ENCODE measurements around the gene PRICKLE4.

The PRICKLE4 gene

DNA sequence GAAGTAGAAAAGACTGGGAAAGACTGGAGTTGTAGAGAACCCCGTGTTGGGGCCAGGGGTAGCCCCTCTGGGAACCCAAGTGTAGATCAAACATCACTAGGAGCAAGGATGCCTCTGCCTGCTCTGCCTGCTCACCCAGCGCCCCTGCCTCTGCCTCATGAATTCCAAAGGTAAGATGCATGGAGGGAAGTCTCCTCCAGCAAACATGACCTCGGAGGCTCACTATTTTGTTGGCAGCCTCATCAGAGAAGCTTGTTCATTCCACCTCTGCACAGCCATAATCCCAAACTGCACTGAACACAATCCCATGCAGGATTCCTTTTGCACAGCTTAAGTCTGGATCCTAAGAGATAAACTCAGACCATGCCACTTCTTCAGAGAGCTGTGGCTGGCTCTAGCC is 5.7 kb upstream of the PRICKLE4 start:
- no peak for DNase-seq

DNA sequence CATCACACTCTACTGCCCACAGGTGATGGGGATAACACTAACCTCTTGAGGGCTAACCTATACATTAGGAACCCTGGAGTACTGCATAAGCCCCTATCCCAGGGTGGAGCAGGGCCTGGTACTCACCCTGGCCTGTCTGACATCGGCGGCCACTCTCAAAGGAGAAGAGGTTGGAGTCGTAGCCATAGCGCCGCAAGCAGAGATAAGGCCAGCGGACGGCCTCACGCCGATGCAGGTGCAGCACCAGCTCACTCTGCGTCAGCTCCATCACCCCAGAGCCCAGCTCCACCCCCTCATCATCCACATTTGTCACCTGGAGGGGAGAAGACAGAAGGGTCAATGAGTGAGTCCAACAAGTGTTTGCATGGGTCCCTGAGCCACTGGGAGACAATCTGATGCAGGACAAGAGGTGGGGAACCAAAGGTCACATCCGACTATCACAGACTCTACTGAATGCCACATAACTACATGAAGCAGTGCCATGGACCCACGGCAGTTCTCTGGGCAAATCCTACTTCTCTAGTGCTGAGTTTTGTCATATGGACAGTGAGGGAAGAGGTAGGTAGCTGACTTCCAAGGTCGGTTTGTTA is 5.2 kb upstream of the PRICKLE4 start:
- no peak for DNase-seq

DNA sequence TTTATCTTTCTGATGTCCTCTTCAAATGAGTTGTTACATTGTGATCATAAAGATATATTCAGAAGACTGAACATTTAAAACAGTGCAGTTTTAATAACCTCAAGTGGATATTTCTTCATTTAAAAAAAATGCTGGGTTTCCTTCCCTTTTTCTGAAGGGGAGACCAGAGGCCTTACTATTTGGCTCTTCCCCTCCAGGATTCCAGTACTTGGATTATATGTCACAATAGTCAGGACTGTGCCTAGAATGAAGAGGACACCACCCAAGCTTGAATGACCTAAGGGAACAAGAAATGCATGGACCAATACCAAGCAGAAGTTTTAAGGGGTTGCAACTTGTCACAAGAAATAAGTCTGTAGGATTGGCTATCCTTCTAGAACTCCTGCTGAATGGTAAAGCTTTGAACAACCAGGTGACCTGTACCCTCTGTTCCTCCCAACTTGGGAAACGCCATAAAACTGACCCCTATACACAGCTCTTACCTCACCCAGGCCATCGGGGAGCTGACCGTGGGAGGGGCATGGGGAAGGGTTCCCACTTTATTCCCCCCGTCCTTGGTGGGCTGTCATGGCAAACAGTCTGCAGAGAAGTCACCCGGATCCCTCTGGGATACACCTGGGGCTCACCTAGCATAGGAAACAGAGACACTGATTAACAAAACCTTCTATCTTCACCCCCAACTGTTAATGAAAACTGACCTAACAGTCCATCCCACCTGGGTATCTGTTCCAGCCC is 2.9 kb upstream of the PRICKLE4 start:
- no peak for DNase-seq

DNA sequence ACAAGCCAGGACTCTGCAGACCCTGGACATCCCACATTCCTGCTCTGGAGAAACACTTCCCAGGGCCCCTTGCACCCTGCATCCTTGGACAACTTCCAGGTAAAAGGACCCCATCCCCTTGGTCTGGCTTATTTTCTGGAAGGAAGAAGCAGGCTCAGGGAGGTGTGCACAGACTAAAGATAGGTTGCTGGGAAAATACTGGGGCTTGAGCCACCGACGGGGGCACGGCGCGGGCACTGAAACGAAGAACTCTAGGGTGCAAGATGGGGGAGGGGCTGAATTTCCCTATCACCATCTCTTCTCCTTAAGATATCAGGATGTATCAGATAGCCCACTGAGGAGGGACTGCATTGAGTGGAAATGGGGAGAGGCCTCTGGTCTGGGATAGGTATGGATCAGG is 1.7 kb upstream of the PRICKLE4 start:
- no peak for DNase-seq

DNA sequence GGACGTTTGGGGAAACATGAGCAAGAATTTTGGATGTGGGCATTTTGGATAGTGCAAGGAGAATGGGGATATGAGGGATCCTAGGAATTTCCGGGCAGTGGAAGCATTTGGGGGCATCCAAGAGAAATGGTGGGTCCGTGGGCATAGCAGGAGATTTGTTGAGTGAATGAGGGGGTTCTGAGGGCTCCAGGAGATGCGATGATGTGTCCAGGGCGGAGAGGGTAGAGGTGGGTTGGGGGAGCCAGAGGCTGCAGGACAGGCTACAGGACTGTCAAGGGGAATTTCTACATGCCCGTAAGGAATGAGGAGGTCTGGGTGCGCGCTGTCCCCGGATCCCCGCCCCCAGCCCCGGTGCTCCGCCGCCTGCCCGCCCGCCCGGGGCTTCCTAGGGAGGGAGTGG is 1.2 kb upstream of the PRICKLE4 start:
- no peak for DNase-seq

DNA sequence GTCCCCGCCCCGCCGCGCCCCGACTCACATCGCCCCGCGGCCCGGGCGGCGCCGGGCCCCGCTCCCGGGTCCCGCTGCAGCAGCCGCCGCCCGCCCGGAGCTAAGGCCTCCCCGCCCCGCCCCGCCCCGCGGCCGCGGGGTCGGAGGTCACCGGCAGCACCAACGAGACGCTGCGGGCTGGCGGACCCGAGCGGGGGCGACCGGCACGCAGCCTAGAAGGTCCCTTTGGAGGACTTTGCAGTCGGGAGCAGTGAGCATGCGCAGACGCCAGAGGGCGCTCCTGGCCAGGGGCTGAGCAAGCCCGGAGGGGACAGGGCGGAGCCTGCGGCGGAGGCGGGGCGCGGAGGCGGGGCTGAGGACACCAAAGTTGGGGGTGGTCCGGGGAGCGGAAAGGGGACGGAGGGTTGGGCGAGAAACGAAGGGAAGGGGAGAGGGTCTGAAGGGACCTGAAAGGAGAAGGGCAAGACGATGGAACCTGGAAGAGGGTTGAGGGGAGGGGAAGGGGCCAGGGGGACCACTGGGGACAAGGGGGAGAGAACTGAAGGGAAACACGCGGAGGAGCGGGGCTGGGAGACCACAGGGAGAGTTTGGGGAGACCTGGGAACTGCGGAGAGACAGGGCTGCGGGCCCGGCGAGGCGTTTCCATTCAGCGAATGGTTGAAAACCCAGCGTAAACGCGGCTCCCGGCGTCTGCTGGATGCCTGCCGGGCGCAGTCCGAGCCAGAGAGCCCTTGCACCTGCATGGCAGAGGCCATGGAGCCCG is 613 bp upstream of the PRICKLE4 start, which contains the start of gene FRS3:
FRS3 (minus strand) TSS at position 113 of the 763 bp plus-strand sequence. CDS start 2,913 bp downstream, outside the sequence.
- DNase-seq, result peak; percentile 74 to 88

DNA sequence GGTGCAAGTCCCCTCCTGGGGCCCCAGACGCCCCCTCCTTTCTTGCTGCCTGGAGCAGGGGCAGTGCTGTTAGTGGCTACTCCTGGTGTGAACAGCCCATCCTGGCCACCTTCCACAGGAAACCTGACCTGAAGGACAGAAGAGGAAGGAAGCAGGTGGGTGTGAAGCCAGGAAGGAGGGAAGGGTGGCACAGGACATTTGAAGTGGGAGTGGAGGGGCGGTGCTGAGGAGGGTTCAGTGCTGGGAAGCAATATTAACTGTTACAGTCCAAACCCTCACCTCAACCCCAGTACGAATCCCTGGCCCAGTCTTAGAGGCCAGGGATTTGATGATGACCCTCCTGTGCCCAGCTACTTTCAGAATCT is 766 bp downstream of the PRICKLE4 start:
- no peak for DNase-seq

DNA sequence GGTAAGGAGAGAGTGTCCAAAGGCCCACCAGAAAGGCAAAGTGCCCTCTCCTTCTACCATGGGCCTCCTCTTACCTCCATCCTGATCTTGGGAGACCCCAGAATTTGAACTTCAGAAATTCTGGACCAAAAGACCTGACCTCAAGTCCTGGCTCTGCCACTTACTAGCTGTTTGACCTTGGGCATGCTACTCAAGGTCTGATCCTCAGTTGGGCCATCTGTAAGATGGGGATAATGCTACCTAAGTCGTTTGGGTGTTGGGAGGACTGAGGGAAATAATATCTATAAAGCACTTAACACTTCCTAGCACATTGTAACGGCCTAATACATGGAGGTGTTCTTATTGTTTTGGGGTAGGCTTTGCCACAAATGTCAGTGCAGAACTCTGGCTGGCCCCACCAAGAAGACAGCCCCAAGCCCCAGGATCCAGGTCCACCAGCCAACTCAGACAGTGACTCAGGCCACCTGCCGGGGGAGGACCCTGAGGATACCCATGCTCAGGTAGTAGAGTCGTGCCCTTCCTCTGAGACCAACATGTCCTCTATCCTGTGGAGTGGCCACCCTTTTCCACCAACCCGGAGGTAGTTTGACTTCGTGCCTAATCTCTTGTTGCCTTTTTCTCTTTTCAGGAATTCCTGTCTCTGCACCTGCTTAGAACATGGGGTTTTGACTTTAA is 2.7 kb downstream of the PRICKLE4 start:
- DNase-seq, result no peak

DNA sequence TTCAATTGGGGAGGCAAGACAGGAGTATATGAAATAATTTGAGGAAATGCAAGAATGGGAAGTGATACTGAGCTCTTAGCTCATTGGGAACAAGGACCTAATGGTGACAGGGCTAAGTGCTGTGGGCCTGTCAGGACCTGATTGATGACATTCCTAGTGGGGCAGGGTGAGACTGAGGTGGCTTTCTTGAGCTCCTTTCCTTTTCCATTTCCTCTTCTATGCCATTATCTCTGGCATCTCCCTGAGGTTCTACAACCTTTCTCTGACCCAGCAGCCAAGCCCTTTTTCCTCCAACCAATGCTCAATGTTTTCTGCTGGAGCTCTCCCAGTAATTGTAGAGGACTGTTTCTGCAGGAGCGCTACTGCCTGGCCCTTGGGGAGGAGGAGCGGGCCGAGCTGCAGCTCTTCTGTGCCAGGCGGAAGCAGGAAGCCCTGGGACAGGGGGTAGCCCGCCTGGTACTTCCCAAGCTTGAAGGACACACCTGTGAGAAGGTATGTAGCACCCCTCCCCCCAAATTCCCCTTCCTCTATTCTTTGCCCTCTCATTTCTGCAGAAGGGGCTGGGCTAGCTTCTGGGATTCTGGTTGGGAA is 4.1 kb downstream of the PRICKLE4 start:
- DNase-seq, result no peak

DNA sequence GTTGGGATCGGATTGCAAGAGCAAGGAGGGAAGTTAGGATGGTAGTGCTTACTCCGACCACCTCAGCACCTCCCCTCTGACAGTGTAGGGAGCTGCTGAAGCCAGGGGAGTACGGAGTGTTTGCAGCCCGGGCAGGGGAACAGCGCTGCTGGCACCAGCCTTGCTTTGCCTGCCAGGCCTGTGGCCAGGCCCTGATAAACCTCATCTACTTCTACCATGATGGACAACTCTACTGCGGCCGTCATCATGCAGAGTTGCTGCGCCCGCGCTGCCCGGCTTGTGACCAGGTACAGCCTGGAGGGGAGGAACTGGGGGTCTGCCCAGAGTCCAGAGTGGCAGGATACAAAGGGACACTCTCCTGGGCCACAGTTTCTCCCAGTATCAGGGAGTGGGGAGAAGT is 4.7 kb downstream of the PRICKLE4 start:
- no peak for DNase-seq

DNA sequence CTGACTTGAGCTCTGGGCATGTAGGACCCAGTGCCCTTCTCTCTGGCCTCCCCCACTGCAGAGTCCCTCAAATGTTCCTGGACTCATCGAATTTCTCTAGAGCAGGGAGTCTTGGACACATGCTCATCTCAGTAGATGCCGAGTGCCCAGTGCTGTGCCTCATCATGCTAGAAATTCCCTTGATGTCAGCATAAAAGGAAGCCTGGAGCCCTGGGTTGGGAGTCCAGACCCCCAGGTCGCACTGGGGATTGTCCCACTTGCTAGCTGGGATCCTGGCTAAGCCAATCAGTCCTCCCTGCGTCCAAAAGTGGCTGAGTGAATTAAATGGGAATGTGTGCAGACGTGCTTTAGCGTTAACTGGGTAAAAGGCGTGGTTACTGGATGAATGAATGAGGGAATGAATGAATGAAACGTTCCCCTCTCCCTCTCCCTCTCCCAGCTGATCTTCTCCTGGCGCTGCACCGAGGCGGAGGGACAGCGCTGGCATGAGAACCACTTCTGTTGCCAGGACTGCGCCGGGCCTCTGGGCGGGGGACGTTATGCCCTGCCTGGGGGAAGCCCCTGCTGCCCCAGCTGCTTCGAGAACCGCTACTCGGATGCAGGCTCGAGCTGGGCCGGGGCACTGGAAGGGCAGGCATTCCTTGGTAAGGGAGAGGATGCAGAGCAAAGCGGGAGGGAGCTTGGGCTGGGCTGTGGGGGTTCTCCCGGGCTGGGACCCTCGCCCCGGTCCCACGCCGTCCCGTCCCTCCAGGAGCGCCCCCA is 5.3 kb downstream of the PRICKLE4 start:
- DNase-seq, result no peak

DNA sequence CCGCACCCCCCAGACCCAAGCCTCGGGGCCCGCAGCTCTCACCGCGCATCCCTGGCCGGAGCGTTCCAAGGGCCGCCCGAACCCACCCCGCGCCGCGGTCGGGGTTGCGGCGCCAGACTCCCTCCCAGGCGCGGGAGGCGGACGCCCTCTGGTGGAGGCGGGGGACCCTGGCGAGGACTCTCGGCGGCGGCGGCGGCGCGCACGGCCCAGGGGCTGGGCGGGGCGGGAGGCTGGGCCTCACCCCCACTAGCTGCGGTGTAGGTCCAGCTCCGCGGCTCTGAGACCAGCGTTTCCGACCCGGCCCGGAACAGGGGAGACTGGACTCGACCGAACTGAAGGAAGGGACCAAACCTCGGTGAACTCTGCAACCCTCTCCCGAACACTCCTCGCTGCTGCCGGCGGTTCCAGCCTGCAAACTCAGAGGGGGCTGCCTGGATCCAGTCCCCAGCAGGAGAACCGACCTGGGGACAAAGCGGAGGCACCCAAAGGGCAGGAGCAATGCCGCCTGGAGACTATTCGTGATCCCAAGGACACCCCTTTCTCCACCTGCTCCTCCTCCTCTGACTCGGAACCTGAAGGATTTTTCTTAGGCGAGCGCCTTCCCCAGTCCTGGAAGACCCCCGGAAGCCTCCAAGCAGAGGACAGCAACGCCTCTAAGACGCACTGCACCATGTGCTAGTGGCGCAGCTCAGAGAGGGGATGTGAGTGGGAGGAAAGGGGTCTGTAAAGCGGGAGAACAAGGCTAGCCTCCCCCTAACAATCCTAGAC is 6.1 kb downstream of the PRICKLE4 start:
- peak; percentile 60 to 68 for DNase-seq

DNA sequence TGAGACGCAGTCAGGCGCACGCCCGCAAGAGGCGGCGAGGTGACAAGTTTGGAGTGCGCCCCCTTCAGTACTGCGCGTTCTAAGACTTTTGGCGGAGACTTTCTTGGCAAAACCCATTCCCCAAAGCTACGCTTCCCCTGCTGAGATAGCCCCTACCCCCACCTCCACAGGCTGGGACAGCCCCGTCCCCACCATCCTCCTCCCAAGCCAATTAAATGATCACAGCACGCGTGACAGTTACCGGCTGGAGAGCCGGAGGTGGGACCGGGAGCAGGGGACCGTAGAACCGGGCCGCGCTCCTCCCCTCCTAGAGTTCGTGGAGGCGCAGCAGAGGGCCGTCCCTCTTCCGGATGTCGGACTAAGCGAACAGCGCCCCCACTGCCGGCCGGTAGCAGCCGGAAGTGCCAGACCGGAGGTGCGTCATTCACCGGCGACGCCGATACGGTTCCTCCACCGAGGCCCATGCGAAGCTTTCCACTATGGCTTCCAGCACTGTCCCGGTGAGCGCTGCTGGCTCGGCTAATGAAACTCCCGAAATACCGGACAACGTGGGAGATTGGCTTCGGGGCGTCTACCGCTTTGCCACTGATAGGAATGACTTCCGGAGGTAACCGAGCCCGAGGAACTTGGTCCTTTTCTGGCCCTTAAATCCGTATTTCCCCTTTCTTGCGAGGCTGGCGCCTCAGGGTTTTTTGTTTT is 6.8 kb downstream of the PRICKLE4 start, which contains the start of gene TOMM6:
TOMM6 (plus strand) TSS at position 476 of the 699 bp plus-strand sequence; CDS start at position 480, 4 bp downstream.
- peak; percentile 75 to 88 for DNase-seq

DNA sequence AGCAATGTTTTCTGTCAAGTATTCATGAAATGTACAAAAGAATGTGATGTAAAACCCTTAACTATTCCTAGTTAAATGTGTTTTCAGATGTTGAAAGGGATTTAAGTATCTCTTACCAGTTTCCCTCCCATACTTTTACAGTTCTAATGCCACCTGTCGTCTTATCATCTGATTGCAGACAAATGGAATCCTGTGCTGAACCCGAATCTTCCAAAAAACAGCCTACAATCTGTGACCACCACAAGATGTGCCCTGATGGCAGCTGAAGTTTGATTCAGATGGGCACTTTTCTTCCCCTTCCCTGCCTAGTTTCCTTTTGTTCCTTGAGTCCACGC is 8.8 kb downstream of the PRICKLE4 start:
- DNase-seq, result no peak

DNA sequence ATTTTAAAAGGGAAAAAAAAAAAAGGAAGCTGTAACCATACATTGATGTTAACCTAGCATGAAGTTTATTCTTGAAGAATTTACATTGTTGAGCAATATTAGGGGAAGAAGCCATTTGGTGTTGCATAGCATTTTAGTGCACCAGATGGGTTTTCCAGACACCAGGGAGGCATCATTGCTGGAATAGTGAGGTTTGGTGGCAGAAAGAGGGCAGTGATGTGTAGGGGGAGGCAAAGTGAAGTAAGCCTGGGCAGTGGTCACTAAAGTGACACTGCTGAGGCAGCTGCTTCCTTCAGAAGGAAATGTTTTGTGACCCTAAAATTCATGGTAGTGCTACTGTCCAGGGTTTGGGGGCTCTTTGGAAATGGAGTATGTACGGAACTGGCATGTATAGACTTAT is 9.5 kb downstream of the PRICKLE4 start:
- no peak for DNase-seq

DNA sequence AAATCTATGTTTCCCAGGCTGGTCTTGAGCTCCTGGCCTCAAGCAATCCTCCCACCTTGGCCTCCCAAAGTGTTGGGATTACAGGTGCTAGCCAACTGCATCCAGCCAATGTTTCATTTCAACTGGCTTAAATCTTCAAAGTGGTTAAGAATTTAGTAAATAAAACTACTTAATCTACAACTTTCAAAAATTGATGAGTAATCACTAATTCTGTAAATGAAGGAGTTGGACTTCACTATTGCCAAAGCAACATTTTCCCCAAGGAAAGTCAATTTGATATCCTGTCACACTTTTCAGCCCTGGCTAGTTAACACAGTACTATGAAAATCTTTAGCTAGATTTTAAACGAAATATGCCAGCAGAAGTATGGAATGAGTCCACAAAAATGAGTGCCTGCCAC is 10.7 kb downstream of the PRICKLE4 start:
- no peak for DNase-seq

DNA sequence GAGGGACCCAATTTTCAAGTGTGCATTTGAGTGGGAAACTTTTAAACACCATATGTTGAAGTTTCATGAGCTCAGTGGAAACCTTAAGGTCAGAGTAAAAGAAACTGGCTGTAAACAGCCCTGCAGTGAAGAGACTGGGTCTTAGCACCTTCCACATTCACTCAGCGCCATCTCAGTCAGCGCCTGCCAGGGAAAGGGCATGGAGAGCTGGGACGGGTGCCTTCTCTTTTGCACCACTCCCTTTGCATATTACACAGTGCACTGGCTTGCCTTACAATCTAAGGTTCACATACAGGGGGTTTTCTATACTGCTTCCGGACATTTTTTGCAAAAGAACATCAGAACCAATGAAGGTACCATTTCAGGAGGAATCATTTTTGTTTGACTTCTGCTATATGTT is 11.4 kb downstream of the PRICKLE4 start:
- no peak for DNase-seq

DNA sequence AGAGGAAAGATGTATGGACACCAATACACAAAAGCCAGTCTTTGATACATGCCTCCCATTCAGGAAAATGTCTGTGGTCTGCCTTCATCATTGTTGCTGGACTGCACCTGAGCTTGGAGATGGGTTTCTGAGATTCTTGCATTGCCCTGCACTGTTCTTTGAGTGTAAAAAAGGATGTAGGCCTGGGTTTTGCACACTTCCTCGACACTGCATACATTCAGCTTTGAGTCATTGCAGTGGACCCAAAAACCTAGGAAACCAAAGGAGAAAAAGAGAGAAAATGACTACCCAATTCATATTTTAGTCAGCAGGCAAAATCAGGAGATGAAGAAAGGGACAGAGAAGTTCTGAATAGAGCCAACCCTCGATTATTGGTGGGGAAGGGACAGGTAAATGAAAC is 15.9 kb downstream of the PRICKLE4 start:
- no peak for DNase-seq

DNA sequence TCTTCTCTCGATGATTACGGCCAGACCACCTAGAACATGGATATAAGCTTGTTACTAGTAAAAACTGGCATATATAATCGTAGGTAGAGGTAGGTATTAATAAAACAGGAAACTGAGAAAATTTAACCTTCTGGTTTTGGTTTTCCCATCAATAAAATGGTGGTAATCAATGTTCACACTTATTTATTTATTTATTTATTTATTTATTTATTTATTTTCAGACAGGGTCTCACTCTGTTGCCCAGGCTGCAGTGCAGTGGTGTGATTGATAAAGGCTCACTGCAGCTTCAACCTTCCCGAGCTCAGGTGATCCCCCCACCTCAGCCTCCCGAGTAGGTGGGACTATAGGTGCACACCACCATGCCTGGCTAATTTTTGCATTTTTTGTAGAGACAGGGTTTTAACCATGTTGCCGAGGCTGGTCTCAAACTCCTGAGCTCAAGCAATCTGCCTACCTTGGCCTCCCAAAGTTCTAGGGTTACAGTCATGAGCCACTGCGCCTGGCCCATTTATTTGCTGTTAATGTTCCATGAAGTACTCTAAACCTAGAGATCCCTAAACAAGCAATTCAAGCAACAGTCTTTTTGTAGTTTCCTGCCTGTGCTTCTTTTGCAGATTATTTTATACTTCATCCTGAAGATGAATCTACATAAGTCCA is 18.4 kb downstream of the PRICKLE4 start:
- DNase-seq, result no peak

DNA sequence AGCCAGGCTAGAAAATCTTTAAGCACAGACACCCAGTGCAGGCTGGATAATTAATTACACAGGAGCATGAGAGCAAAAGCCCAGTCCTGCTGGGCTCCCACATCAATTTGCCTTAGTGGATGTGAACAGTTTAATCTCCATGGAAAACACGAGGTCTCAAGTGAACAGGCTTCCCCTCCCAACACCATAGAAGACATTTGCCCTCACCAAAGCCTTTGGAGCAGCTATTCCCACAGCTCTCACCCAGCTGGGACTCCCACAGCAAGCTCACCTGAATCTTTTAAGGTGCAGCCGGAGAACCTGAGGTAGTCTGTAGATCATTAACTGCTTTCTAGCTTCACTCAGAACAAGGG is 19.0 kb downstream of the PRICKLE4 start:
- DNase-seq, result no peak
